Activated T-cell treated with anti-CD3 and anti-CD28 coated beads, Interleukin-2, amount 50 U/mL, for 72 hours (primary cell): ENCODE measurements around the gene MLEC. TPM values are rescaled to one million over a fixed set of nuclear protein-coding genes. Genes with fewer than 3 reads are reported as not detected.
A peak's percentile ranks its signal among the peaks of the same experiment; 100 is the strongest.

Experiments used
- ATAC-seq, 2 donors: fragments of 150-1000 bp; cut with Tn5 transposase; replicated peaks in 1 of 2; 2 replicates each; pipeline ENCODE4 v1.10.0; 2021; ENCODE audit warnings: moderate library complexity in 2 of 2, mild to moderate bottlenecking in 1 of 2
- DNase-seq, 2 donors: peaks; one replicate each; pipeline ENCODE4 v3.0.0; 2021 to 2022; ENCODE audit warnings: mixed read lengths in 1 of 2
- H3K27ac Mint-ChIP-seq: one replicate; pipeline ENCODE4 v1.8.0; 2022; ENCODE audit warnings: mild to moderate bottlenecking, moderate library complexity, mixed read lengths
- H3K27me3 Mint-ChIP-seq: one replicate; pipeline ENCODE4 v1.8.0; 2022; ENCODE audit warnings: low read depth, mixed read lengths
- H3K36me3 Mint-ChIP-seq, 2 donors: one replicate each; pipeline ENCODE4 v1.8.0; 2022; ENCODE audit warnings: mixed read lengths in 2 of 2, mild to moderate bottlenecking in 1 of 2; ENCODE audit not compliant: insufficient read depth in 2 of 2
- H3K4me1 Mint-ChIP-seq: one replicate; pipeline ENCODE4 v1.8.0; 2022; ENCODE audit warnings: low read depth, mixed read lengths
- H3K4me3 Mint-ChIP-seq, 2 donors: one replicate each; pipeline ENCODE4 v1.8.0; 2022; ENCODE audit warnings: mild to moderate bottlenecking in 2 of 2, mixed read lengths in 2 of 2, moderate library complexity in 2 of 2
- H3K9me3 Mint-ChIP-seq, 2 donors: one replicate each; pipeline ENCODE4 v1.8.0; 2022; ENCODE audit warnings: mixed read lengths in 2 of 2
- total RNA-seq, 2 donors: library from RNA; stranded (reverse); gene quantifications; one replicate each; pipeline ENCODE4 v1.2.3, GENCODE V29; 2022

The MLEC gene
- total RNA-seq, 2 donors from 2014 or later, result 75.7 to 88.9 TPM

DNA sequence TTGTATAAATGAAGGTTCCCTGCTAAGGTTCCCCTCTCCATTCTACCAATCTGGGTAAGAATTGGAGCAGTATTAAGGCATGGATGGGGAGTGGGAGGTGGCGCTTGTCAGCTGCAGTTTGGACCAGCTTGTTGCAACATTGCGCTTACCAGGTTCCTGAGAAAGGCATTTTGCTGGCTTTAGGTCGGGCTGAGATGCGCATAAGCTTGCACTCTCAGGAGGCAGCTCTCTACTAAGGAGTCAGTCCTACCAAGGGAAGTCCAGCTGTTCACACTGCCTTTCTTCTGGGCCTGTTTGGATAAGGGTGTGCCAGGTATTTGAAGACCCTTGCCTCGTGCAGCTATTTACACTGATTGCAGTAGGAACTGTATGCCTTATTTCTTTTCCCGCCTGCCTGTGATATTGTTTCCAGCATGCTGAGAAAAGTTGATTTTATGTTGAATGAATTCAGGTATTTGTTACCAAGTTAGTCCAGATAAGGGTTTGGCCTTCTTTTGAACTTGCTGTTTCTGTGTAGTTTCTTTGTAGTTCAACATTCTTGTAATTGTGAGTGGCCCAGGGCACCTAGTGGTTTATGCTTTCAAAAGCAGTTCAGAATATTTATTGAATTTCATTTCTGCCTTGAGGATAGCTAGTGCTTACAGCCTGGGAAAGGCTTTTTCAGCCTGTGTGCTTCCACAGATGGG lies 2.6 kb downstream of the MLEC start:
- ATAC-seq (no peak), DNase-seq (no peak)
- peak overlapping the region; percentile 88 to 100 for H3K4me3 Mint-ChIP-seq
- H3K27me3 Mint-ChIP-seq, result no peaks in the 10 kb centered on the region
- no peaks in the 10 kb centered on the region for H3K9me3 Mint-ChIP-seq
- peaks cover 59% of the 10 kb centered on the region for H3K4me1 Mint-ChIP-seq
- H3K27ac Mint-ChIP-seq, result peak overlapping the region; percentile 8
- H3K36me3 Mint-ChIP-seq, result peaks cover 0 to 7% of the 10 kb centered on the region in 2 donors

DNA sequence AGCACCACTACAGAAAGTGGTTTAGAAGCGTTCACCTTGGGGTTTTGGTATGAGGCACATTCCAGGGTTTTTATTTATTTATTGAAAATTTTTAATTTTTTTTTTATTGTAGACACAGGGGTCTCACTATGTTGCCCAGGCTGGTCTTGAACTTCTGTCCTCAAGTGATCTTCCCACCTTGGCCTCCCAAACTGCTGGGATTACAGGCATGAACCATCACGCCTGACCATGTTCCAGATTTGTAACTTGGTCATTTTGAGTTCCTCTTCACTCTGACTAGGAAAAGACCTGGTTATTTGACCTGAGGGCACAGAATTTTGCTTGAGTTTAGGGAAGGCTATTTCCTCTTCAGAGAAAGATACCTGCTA lies 3.1 kb downstream of the MLEC start:
- ATAC-seq, result no peak
- no peak overlapping the region for H3K27ac Mint-ChIP-seq
- DNase-seq, result no peak
- no peaks in the 10 kb centered on the region for H3K27me3 Mint-ChIP-seq
- H3K36me3 Mint-ChIP-seq, result peaks cover 0 to 7% of the 10 kb centered on the region in 2 donors
- no peaks in the 10 kb centered on the region for H3K9me3 Mint-ChIP-seq
- peaks cover 54% of the 10 kb centered on the region for H3K4me1 Mint-ChIP-seq
- H3K4me3 Mint-ChIP-seq, result no peak overlapping the region

DNA sequence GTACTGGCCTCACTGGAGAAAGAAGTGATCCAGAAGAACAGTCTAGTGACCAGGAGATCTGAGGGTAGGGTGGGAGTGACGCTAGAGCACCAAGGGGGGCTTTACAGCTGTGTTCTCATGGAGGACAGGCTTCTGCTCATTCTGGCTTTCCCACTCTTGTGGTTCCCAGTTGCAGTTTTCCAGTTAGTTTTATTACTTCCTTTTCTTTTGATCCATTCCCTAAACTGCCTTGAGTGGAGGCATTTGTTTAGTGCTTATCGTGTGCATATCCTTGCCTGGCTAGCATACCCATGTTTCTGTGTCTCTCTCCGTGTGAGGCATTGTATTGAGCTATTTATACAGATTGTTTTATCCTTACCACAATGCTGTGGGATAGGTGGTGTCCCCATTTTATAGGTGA lies 4.0 kb downstream of the MLEC start:
- H3K27ac Mint-ChIP-seq, result no peak overlapping the region
- ATAC-seq (no peak), DNase-seq (no peak)
- peak overlapping the region in 1 of 2 donors; percentile 13 for H3K4me3 Mint-ChIP-seq
- H3K9me3 Mint-ChIP-seq, result no peaks in the 10 kb centered on the region
- H3K27me3 Mint-ChIP-seq, result no peaks in the 10 kb centered on the region
- peaks cover 50% of the 10 kb centered on the region for H3K4me1 Mint-ChIP-seq
- peaks cover 0 to 7% of the 10 kb centered on the region in 2 donors for H3K36me3 Mint-ChIP-seq

DNA sequence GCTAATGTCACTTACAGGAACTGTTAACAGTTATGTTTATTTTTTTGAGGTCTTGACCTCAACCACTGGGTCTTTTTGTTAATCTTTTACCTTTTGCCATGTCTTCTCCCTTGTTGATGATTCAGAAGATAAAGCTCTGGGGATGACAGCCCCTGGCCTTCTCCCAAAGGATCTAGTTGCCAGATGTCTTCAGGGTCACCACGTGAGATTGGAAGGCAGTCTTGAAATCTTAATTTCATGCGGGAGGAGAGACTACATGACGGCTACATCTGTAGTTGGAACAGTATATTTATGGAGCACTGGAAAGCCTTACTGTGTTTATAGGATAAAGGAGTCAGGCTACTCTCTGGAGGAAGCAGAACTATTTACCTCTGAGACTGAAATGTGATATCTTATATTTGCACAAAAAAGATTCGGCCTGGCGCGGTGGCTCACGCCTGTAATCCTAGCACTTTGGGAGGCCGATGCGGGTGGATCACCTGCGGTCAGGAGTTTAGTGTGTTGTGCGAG lies 5.6 kb downstream of the MLEC start:
- no peak overlapping the region for H3K4me3 Mint-ChIP-seq
- H3K9me3 Mint-ChIP-seq, result no peaks in the 10 kb centered on the region
- DNase-seq (no peak), ATAC-seq (no peak)
- H3K4me1 Mint-ChIP-seq, result peaks cover 49% of the 10 kb centered on the region
- H3K36me3 Mint-ChIP-seq, result peaks cover 3 to 12% of the 10 kb centered on the region in 2 donors
- H3K27me3 Mint-ChIP-seq, result no peaks in the 10 kb centered on the region
- H3K27ac Mint-ChIP-seq, result peak overlapping the region; percentile 17

DNA sequence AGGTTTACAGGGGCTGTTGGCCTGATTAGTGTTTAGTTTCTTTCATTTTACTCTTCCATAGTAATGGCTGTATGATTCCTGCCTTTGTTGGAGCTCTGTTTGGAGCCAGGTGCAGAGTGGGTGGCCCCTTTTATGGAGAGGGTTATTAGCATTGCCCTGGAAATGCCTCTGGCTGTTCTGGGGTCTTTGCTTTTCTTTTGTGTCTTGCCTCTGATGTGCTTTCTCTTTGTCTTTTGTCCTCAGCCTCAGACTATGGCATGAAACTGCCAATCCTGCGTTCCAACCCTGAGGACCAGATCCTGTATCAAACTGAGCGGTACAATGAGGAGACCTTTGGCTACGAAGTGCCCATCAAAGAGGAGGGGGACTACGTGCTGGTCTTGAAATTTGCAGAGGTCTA lies 6.9 kb downstream of the MLEC start:
- peaks cover 3 to 10% of the 10 kb centered on the region in 2 donors for H3K36me3 Mint-ChIP-seq
- H3K27me3 Mint-ChIP-seq, result no peaks in the 10 kb centered on the region
- H3K4me1 Mint-ChIP-seq, result peaks cover 37% of the 10 kb centered on the region
- no peak for DNase-seq
- ATAC-seq, result no peak
- no peak overlapping the region for H3K27ac Mint-ChIP-seq
- no peaks in the 10 kb centered on the region for H3K9me3 Mint-ChIP-seq
- H3K4me3 Mint-ChIP-seq, result no peak overlapping the region

DNA sequence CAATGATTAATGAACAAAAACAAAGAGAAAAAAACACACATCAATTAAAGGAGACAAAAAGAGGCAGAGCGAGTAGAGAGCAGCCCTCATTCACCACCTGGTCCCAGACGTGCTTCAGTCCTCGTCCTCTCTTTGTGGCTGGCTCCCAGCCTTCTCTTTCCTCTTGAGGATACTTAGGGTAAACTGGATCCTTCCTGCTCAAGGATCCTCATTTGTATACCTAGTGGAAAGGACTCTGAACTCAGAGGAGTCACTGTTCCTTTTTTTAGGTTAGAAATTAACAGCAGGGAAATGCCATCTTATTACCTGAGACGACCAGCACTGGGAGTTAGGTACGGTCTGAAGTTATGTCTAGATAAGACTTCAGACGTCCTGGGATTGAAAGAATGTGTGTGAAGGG lies 9.7 kb downstream of the MLEC start:
- no peak for ATAC-seq

DNA sequence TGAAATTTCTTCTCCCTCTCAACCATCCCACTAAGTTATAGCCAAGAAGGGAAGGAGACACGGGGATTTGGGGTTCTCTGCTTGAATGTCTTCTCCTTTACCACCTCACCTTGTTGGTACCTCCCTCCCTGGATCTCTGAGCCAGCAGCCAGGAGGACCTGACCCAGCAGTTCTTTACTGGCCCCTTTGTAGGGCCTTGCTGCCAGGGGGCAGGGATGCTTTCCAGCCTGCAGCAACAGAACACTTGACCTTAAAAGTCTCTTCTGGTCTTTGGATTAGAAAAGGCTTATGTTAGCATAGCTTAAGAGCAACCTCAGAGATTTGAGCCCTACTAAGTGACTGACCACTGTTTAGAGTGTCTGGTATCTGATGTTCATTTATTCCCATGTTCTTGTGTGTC lies 10.4 kb downstream of the MLEC start:
- Mint-ChIP-seq H3K36me3 (peaks cover 4 to 19% of the 10 kb centered on the region in 2 donors), H3K27ac (peak overlapping the region; percentile 64), H3K4me3 (no peak overlapping the region), H3K27me3 (no peaks in the 10 kb centered on the region), H3K9me3 (no peaks in the 10 kb centered on the region), H3K4me1 (peaks cover 5% of the 10 kb centered on the region)
- ATAC-seq (no peak), DNase-seq (no peak)

More for the DNA sequence above, 9.7 kb downstream of the MLEC start:
- no peaks in the 10 kb centered on the region for H3K9me3 Mint-ChIP-seq
- no peak overlapping the region for H3K27ac Mint-ChIP-seq
- peaks cover 12% of the 10 kb centered on the region for H3K4me1 Mint-ChIP-seq
- no peak overlapping the region for H3K4me3 Mint-ChIP-seq
- H3K36me3 Mint-ChIP-seq, result peaks cover 3 to 17% of the 10 kb centered on the region in 2 donors
- no peak for DNase-seq
- no peaks in the 10 kb centered on the region for H3K27me3 Mint-ChIP-seq

DNA sequence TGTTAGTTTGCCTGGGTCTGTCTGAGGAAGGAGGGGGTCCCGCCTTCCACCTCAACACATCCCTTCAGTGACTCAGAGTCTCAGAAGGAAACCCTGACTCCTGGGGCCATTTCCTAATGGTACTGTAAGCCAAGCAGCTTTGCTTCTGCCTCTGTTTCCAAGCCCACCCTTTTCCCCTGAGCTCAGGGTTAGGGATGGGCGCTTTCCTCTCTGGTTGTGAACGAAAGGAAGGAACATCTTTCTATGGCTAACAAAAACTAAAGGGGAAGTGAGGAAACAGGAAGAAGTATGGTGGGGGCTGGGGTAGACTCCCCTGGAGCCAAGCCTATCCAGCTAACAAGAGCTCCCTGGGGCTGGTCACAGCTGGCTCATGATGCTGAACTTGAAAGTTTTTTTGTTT lies 11.7 kb downstream of the MLEC start:
- no peaks in the 10 kb centered on the region for H3K9me3 Mint-ChIP-seq
- DNase-seq (no peak), ATAC-seq (no peak)
- H3K4me3 Mint-ChIP-seq, result no peak overlapping the region
- H3K27me3 Mint-ChIP-seq, result no peaks in the 10 kb centered on the region
- no peaks in the 10 kb centered on the region for H3K4me1 Mint-ChIP-seq
- no peak overlapping the region for H3K27ac Mint-ChIP-seq
- peaks cover 4 to 15% of the 10 kb centered on the region in 2 donors for H3K36me3 Mint-ChIP-seq

DNA sequence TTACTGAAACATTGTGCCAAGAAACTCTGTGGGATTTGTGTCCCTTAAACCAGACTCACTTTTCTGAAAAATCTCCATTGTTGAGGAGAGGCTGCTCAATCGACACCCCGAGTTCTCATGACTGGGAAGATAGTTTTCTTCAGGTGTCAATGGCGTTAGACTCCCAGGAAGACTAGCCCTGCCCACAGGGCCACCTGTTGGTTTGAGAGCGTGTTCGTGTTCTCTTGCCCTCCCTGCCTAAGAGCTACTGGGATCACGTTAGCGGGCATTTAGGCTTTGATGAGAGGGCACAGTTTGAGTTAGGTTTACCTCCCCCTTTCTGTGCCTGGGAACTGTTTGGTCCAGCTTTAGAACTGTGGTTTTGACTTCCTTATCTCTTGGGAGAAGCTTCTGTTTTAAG lies 12.6 kb downstream of the MLEC start:
- no peaks in the 10 kb centered on the region for H3K27me3 Mint-ChIP-seq
- no peak overlapping the region for H3K27ac Mint-ChIP-seq
- no peak for ATAC-seq
- no peak for DNase-seq
- H3K4me1 Mint-ChIP-seq, result no peaks in the 10 kb centered on the region
- no peak overlapping the region for H3K4me3 Mint-ChIP-seq
- peaks cover 4 to 16% of the 10 kb centered on the region in 2 donors for H3K36me3 Mint-ChIP-seq
- H3K9me3 Mint-ChIP-seq, result no peaks in the 10 kb centered on the region

DNA sequence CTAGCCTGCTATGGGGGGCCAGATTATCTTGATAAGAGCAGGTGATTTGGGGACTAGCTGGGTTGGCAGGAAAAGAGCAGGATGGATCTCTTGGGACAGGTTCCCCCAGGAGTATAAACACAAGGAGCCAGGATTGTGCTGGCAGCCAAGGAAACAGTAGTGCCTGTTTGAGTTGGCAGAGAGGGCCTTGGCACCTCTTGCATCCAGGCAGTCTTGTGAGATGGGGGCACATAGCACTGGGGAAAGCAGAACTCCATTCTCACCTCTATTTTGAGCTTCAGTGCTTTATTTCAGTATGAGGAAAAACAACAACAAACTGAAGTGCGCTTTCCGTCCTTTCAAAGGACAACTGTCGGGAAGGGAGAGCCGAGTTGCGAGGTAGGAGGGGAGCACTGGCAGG lies 13.9 kb downstream of the MLEC start:
- ATAC-seq, result no peak
- Mint-ChIP-seq H3K4me1 (no peaks in the 10 kb centered on the region), H3K4me3 (no peak overlapping the region), H3K27me3 (no peaks in the 10 kb centered on the region), H3K9me3 (no peaks in the 10 kb centered on the region), H3K36me3 (peaks cover 4 to 16% of the 10 kb centered on the region in 2 donors), H3K27ac (no peak overlapping the region)
- no peak for DNase-seq

DNA sequence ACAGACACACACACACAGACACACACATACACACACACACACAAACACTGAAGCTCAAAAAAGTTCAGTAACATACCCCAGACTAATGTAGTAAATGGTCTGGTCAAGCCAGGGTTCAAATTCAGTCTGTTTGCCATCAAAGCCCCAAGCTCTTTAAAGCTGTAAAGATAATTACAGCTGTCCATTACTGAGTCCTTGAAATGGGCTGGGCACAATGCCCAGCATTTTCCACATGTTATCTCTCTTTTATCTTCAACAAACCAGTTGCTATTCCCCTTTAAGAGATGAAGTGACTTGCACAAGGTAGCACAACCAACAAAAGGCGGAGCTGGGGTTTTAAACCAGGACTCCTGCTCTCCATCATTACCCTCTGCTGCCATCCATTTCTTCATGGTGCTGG lies 15.7 kb downstream of the MLEC start:
- DNase-seq (no peak), ATAC-seq (no peak)
- Mint-ChIP-seq H3K36me3 (peaks cover 1 to 11% of the 10 kb centered on the region in 2 donors), H3K27ac (no peak overlapping the region), H3K9me3 (no peaks in the 10 kb centered on the region), H3K27me3 (no peaks in the 10 kb centered on the region), H3K4me3 (no peak overlapping the region), H3K4me1 (no peaks in the 10 kb centered on the region)

DNA sequence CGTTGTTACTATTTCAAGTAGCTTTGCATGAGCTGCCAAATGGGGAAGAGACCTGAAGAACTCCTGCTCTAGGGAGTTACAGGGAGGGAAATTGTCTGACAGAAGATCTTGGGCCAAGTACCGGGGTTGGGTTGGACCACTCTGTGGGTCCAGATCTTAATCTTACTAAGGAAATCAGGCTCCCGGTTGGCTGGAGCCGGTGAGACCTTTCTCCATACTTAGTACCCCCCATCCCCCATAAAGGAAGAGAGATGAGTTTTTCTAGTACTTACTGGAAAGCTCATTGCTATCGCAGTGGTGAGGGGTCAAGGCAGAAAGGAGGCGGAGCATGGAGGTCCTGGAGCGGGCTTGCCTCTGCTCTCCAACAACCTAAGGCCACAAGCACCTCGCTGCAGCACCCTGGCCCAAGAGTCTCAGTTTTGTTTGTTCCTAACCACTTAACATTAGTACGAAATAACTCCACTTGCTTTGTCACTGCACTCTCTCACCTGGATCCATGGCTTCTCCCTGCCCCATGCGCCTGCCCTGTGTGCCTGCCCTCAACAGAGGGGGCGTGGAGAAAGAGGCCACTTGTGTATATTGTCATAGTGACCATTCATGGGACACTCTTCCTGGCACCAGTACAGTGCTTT lies 16.5 kb downstream of the MLEC start:
- Mint-ChIP-seq H3K4me1 (no peaks in the 10 kb centered on the region), H3K27ac (no peak overlapping the region)
- no peak for ATAC-seq

DNA sequence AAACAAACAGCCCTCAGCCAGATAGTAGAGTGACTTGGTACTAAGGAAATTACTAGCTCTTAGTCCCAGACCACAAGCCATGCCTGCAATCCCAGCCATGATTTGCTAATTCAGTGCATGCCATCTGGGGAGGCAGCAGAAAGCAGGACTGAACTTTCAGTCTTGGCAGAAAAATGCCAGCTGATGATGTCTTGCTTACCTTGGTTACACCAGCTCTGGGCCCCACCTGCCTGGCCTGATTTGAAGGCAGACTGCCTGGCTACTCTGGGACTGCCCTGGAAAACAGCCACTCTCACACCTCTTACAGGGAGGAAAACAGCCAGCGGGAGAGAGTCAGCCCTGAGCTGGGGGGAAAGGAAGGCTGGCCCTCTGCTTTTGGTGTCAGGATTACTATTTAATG lies 18.7 kb downstream of the MLEC start:
- ATAC-seq (no peak), DNase-seq (no peak)
- no peaks in the 10 kb centered on the region for H3K9me3 Mint-ChIP-seq
- H3K36me3 Mint-ChIP-seq, result peaks cover 5 to 7% of the 10 kb centered on the region in 2 donors
- no peak overlapping the region for H3K27ac Mint-ChIP-seq
- H3K4me3 Mint-ChIP-seq, result no peak overlapping the region
- peaks cover 10% of the 10 kb centered on the region for H3K4me1 Mint-ChIP-seq
- no peaks in the 10 kb centered on the region for H3K27me3 Mint-ChIP-seq

More for the DNA sequence above, 16.5 kb downstream of the MLEC start:
- Mint-ChIP-seq H3K27me3 (no peaks in the 10 kb centered on the region), H3K9me3 (no peaks in the 10 kb centered on the region), H3K4me3 (no peak overlapping the region), H3K36me3 (peaks cover 1 to 11% of the 10 kb centered on the region in 2 donors)
- no peak for DNase-seq
